HepG2 (cell line): ENCODE results near the gene RPH3AL. TPM values are rescaled to one million over a fixed set of nuclear protein-coding genes. Genes with fewer than 3 reads are reported as not detected.

Source experiments
- ATAC-seq: fragments of 200-7000 bp; cut with Tn5 transposase; 3 replicates; pipeline ENCODE4 v1.9.1; 2020; ENCODE audit warnings: mild to moderate bottlenecking, moderate library complexity
- BruUV-seq: library from RNA; stranded (reverse); fragments of 400-500 nt; replicated peaks from 2 replicates; lab custom pipeline; 2021; lab: Mats Ljungman, UMichigan
- CTCF ChIA-PET: fragments of 300-600 bp; formaldehyde crosslinking; extraction: SDS; loops from one replicate; lab custom pipeline; 2021; ENCODE audit warnings: low total read pairs, inconsistent platforms, low intra/inter-chr PET ratio; lab: Yijun Ruan, JAX
- POLR2A ChIA-PET: fragments of 350-600 bp; sonication (Branson Sonifier 250); formaldehyde crosslinking; loops from one replicate; lab custom pipeline; 2020; ENCODE audit warnings: antibody characterized with exemption, inconsistent platforms; lab: Yijun Ruan, JAX
- DNase-seq: peaks from one replicate; pipeline ENCODE4 v3.0.0-alpha.2; 2015; ENCODE audit warnings: low spot score
- FAIRE-seq: peaks from 3 replicates; lab custom pipeline; 2011; peaks lifted over from hg19 to GRCh38; lab: Jason Lieb, UNC
- H2AFZ ChIP-seq: one replicate; pipeline ENCODE4 v1.6.1; 2011; ENCODE audit warnings: low read length, inconsistent platforms
- H3K27ac ChIP-seq: fragments of 300-600 bp; 3 replicates; pipeline ENCODE4 v1.8.0; 2011; ENCODE audit warnings: mixed run types, mild to moderate bottlenecking, mixed read lengths, low read length, inconsistent platforms; ENCODE audit not compliant: insufficient read depth; ENCODE audit errors: extremely low read length
- H3K27me3 ChIP-seq, 2 experiments: fragments of 200-600 bp in 1 of 2; 2 replicates in 1 of 2; 3 replicates in 1 of 2; pipeline versions ENCODE4 v1.6.0 to v1.8.0; 2011; ENCODE audit warnings: low read length in 2 of 2, mild to moderate bottlenecking in 2 of 2, moderate library complexity in 2 of 2, inconsistent platforms in 1 of 2; ENCODE audit not compliant: insufficient read depth in 2 of 2, control insufficient read depth in 1 of 2
- H3K36me3 ChIP-seq, 2 experiments: fragments of 200-600 bp in 1 of 2; replicated peaks in 1 of 2; 2 replicates in 1 of 2; 3 replicates in 1 of 2; pipeline versions ENCODE4 v1.5.1 to v1.8.0; 2011; ENCODE audit warnings: low read length in 2 of 2, inconsistent platforms in 1 of 2; ENCODE audit not compliant: insufficient read depth in 2 of 2, control insufficient read depth in 1 of 2
- H3K4me1 ChIP-seq: 2 replicates; pipeline ENCODE4 v1.5.1; 2012; ENCODE audit warnings: low read length, inconsistent platforms; ENCODE audit not compliant: insufficient read depth
- H3K4me2 ChIP-seq: 2 replicates; pipeline ENCODE4 v1.6.0; 2011; ENCODE audit warnings: low read depth, low read length, inconsistent platforms
- H3K4me3 ChIP-seq, 3 experiments: fragments of 200-600 bp in 1 of 3; sonication (generic), shearing (Covaris generic) in 1 of 3; replicated peaks in 1 of 3; 2 replicates each; pipeline ENCODE4 v1.5.1; 2011 to 2016; ENCODE audit warnings: low read length in 3 of 3, inconsistent platforms in 2 of 3, low read depth in 2 of 3, mild to moderate bottlenecking in 2 of 3, control low read depth in 1 of 3, mixed read lengths in 1 of 3; ENCODE audit not compliant: insufficient read depth in 1 of 3
- H3K79me2 ChIP-seq: one replicate; pipeline ENCODE4 v1.6.1; 2011; ENCODE audit warnings: low read length, inconsistent platforms; ENCODE audit not compliant: insufficient read depth
- H3K9ac ChIP-seq: 2 replicates; pipeline ENCODE4 v1.6.0; 2011; ENCODE audit warnings: mild to moderate bottlenecking, low read depth, low read length, inconsistent platforms; ENCODE audit not compliant: insufficient read depth
- H3K9me3 ChIP-seq: 2 replicates; pipeline ENCODE4 v1.5.1; 2012; ENCODE audit warnings: mild to moderate bottlenecking, low read length
- H4K20me1 ChIP-seq: 2 replicates; pipeline ENCODE4 v1.6.0; 2011; ENCODE audit warnings: inconsistent platforms, mild to moderate bottlenecking, low read length, moderate library complexity; ENCODE audit not compliant: insufficient read depth
- CBX1 ChIP-seq: IDR thresholded peaks from one replicate; pipeline ENCODE4 v1.6.1; 2016; ENCODE audit warnings: antibody characterized with exemption, low read depth
- POLR2AphosphoS2 ChIP-seq: IDR thresholded peaks from 2 replicates; pipeline ENCODE4 v1.6.1; 2011; ENCODE audit warnings: low read depth, low read length, improper control_type of control experiment
- RAD21 ChIP-seq: fragments of 450-650 bp; formaldehyde crosslinking; IDR thresholded peaks from 2 replicates; pipeline ENCODE4 v1.5.0; 2020; ENCODE audit warnings: mild to moderate bottlenecking
- ZKSCAN5 ChIP-seq: sonication (generic); formaldehyde crosslinking; IDR thresholded peaks from 2 replicates; pipeline ENCODE4 v1.5.1; 2020; ENCODE audit warnings: mild to moderate bottlenecking, missing genetic modification reagents
- WGBS: methylation state at CpG from one replicate; pipeline ENCODE4 v1.1.6; 2017; ENCODE audit warnings: low lambda C conversion rate; 5-methylcytosine and 5-hydroxymethylcytosine counted together
- in situ Hi-C: cut with HindIII; loops from 2 replicates; pipeline ENCODE4 v1.10.0; 2017; ENCODE audit warnings: low pct_unique_long_range_greater_than_20kb; ENCODE audit not compliant: extremely low pct_ligation_motif_present
- intact Hi-C: fragments of 100-400 bp; cut with micrococcal nuclease; formaldehyde crosslinking; loops from one replicate; pipeline ENCODE4 v1.10.0; 2022; ENCODE audit not compliant: unreplicated experiment
- polyA plus RNA-seq, 8 experiments: library from polyadenylated mRNA; depleted of rRNA in 3 of 8; stranded (reverse) in 7 of 8; unstranded in 1 of 8; fragments of >200 nt; fragmentation: Illumina TruSeq in 4 of 8; extraction: Trizol in 4 of 8; gene quantifications; 2 replicates each; pipeline versions ENCODE4 v1.2.1 to v1.2.3, GENCODE V29; 2011 to 2016; ENCODE audit warnings: low read depth in 4 of 8, missing spikeins in 1 of 8, mixed read lengths in 1 of 8; ENCODE audit not compliant: insufficient read depth in 1 of 8
- total RNA-seq, 5 experiments: library from RNA; depleted of rRNA; stranded (reverse); fragments of >200 nt; fragmentation: Illumina TruSeq; extraction: Trizol; gene quantifications; 2 replicates each; pipeline ENCODE4 v1.2.3, GENCODE V29; 2016; ENCODE audit warnings: low read depth in 1 of 5
- TF ChIP-seq, protein P1 (sequence below), 2 experiments: sonication (generic) in 1 of 2; formaldehyde crosslinking in 1 of 2; IDR thresholded peaks; 2 replicates each; pipeline versions ENCODE4 v1.4.0 to v1.6.1; 2018 to 2020; ENCODE audit warnings: missing genetic modification reagents in 2 of 2, borderline replicate concordance in 1 of 2, low read depth in 1 of 2, mild to moderate bottlenecking in 1 of 2, missing biosample characterization in 1 of 2
- TF ChIP-seq, protein P2 (sequence below): sonication (generic); formaldehyde crosslinking; IDR thresholded peaks from 2 replicates; pipeline ENCODE4 v1.4.0; 2020; ENCODE audit warnings: missing genetic modification reagents, borderline replicate concordance
- TF ChIP-seq, protein P3 (sequence below): sonication (generic); formaldehyde crosslinking; IDR thresholded peaks from 2 replicates; pipeline ENCODE4 v1.5.0; 2020; ENCODE audit warnings: mild to moderate bottlenecking, missing genetic modification reagents, borderline replicate concordance

The RPH3AL gene
- total and polyA plus RNA-seq, 2 of the 13 experiments (the other 11 are each of a cell fraction or from before 2014, with no cell fraction given), result 7.8 to 16.4 TPM

DNA sequence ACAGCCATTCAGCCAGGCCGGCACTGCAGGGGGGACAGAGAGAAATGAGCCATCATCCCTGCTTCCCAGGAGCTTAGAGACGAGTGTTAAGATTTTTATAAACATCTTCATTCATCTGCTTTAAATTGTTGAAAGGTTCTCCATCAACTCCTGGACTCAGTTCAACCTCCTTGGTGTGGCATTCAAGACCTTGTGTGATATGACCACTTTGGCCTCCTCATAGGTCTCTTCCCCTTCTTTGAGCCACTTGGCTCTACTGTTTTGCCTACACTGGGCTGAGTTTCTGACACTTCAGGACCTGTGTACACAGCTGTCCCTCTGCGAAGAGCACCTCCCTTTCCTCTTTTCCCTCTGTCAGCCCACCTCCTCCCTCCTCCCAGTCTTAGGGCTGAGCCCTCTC is 175.5 kb downstream of the RPH3AL start:
- no peak overlapping the region for H3K4me3 ChIP-seq
- intact Hi-C loops, result no loop called here
- ATAC-seq, result no peak
- BruUV-seq, result no TSS peak
- TF ChIP-seq ZKSCAN5 (CRISPR knock-in tag), result no peak
- TF ChIP-seq POLR2AphosphoS2, result no peak
- TF ChIP-seq, protein P1, sequence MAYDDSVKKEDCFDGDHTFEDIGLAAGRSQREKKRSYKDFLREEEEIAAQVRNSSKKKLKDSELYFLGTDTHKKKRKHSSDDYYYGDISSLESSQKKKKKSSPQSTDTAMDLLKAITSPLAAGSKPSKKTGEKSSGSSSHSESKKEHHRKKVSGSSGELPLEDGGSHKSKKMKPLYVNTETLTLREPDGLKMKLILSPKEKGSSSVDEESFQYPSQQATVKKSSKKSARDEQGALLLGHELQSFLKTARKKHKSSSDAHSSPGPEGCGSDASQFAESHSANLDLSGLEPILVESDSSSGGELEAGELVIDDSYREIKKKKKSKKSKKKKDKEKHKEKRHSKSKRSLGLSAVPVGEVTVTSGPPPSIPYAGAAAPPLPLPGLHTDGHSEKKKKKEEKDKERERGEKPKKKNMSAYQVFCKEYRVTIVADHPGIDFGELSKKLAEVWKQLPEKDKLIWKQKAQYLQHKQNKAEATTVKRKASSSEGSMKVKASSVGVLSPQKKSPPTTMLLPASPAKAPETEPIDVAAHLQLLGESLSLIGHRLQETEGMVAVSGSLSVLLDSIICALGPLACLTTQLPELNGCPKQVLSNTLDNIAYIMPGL (CRISPR knock-in tag; IDR thresholded peaks at IDR 0.05; ENCODE audit: borderline replicate concordance in 1 of 2, low read depth in 1 of 2), result no peak
- TF ChIP-seq CBX1, result no peak
- TF ChIP-seq, all 625 proteins: peak for 0
- FAIRE-seq, result no peak
- H2AFZ ChIP-seq, result no peak overlapping the region
- 40% methylated on average over 3 of the region's 3 CpGs for WGBS
- peaks cover 6% of the 10 kb centered on the region for H3K4me1 ChIP-seq
- H3K36me3 ChIP-seq, result no peaks in the 10 kb centered on the region
- POLR2A ChIA-PET, result no interaction called here
- H3K79me2 ChIP-seq, result no peaks in the 10 kb centered on the region
- H4K20me1 ChIP-seq, result 0 out of 2 replicates have a peak, but pooled peaks cover 4% of the 10 kb centered on the region
- no peaks in the 10 kb centered on the region for H3K9me3 ChIP-seq
- no peak for DNase-seq
- CTCF ChIA-PET, result no interaction called here
- H3K9ac ChIP-seq, result no peak overlapping the region
- in situ Hi-C loops, result no loop called here
- H3K27ac ChIP-seq, result no peak overlapping the region
- no peak overlapping the region for H3K4me2 ChIP-seq
- H3K27me3 ChIP-seq, result peaks cover 12 to 61% of the 10 kb centered on the region in 2 experiments

DNA sequence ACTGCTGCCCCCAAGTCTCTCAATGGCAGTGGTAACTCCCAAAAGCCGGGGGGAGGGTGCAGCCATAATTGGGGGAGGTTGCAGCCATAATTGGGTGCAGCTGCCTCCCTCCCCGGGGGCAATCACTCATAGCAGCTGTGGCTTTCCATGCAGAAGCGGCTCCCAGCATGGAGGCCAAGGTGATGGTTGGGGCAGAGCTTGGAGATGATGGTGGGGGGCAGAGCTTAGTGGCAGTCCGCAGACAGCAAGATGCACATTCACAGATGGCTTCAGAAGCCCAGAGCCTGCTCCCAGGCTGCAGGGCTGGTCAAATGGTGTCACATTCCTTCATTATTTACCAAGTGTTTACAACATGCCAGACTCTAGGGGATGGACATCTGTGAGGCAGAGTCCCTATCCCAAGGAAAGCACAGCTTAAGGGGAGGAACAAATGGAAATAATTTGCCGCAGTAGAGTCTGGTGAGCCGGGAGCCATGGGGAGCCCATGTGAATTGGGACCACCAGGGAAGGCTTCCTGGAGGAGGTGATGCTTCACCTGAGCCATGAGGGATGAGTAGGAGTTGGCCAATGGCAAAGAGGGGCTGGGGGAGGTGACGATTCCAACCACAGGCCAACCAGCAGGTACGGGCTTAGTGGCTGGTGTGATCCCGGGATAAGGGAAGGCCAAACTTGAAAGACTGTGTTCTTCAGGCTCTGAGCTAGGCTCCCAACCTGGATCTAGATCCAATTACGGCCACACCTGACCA is 179.3 kb downstream of the RPH3AL start:
- Histone ChIP-seq H3K27me3 (peaks cover 4 to 38% of the 10 kb centered on the region in 2 experiments; a peak in 4 of 5 replicates), H3K9me3 (no peaks in the 10 kb centered on the region), H3K36me3 (no peaks in the 10 kb centered on the region), H3K4me3 (no peak overlapping the region), H2AFZ (no peak overlapping the region), H3K27ac (no peak overlapping the region), H3K4me1 (no peaks in the 10 kb centered on the region), H3K9ac (no peak overlapping the region), H3K4me2 (no peak overlapping the region), H4K20me1 (0 out of 2 replicates have a peak, but pooled peaks cover 4% of the 10 kb centered on the region), H3K79me2 (no peaks in the 10 kb centered on the region)
- FAIRE-seq, result no peak
- no peak for DNase-seq
- intact Hi-C loops (no loop called here), in situ Hi-C loops (no loop called here)
- ChIA-PET CTCF (no interaction called here), POLR2A (no interaction called here)
- ATAC-seq, result no peak
- BruUV-seq, result no TSS peak
- 50% methylated on average over 7 of the region's 10 CpGs for WGBS
- TF ChIP-seq, protein P2, sequence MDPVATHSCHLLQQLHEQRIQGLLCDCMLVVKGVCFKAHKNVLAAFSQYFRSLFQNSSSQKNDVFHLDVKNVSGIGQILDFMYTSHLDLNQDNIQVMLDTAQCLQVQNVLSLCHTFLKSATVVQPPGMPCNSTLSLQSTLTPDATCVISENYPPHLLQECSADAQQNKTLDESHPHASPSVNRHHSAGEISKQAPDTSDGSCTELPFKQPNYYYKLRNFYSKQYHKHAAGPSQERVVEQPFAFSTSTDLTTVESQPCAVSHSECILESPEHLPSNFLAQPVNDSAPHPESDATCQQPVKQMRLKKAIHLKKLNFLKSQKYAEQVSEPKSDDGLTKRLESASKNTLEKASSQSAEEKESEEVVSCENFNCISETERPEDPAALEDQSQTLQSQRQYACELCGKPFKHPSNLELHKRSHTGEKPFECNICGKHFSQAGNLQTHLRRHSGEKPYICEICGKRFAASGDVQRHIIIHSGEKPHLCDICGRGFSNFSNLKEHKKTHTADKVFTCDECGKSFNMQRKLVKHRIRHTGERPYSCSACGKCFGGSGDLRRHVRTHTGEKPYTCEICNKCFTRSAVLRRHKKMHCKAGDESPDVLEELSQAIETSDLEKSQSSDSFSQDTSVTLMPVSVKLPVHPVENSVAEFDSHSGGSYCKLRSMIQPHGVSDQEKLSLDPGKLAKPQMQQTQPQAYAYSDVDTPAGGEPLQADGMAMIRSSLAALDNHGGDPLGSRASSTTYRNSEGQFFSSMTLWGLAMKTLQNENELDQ, result no peak
- TF ChIP-seq, protein P3, sequence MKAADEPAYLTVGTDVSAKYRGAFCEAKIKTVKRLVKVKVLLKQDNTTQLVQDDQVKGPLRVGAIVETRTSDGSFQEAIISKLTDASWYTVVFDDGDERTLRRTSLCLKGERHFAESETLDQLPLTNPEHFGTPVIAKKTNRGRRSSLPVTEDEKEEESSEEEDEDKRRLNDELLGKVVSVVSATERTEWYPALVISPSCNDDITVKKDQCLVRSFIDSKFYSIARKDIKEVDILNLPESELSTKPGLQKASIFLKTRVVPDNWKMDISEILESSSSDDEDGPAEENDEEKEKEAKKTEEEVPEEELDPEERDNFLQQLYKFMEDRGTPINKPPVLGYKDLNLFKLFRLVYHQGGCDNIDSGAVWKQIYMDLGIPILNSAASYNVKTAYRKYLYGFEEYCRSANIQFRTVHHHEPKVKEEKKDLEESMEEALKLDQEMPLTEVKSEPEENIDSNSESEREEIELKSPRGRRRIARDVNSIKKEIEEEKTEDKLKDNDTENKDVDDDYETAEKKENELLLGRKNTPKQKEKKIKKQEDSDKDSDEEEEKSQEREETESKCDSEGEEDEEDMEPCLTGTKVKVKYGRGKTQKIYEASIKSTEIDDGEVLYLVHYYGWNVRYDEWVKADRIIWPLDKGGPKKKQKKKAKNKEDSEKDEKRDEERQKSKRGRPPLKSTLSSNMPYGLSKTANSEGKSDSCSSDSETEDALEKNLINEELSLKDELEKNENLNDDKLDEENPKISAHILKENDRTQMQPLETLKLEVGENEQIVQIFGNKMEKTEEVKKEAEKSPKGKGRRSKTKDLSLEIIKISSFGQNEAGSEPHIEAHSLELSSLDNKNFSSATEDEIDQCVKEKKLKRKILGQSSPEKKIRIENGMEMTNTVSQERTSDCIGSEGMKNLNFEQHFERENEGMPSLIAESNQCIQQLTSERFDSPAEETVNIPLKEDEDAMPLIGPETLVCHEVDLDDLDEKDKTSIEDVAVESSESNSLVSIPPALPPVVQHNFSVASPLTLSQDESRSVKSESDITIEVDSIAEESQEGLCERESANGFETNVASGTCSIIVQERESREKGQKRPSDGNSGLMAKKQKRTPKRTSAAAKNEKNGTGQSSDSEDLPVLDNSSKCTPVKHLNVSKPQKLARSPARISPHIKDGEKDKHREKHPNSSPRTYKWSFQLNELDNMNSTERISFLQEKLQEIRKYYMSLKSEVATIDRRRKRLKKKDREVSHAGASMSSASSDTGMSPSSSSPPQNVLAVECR (CRISPR knock-in tag), result no peak
- no peak for TF ChIP-seq RAD21 (CRISPR knock-in tag)
